Measurements from ENCODE around the gene SLC2A9.
"Not testable (repeated sequence)": the region's sequence is repeated elsewhere in the genome, so short reads cannot be mapped to it uniquely, and the experiment has no call there.

Gene SLC2A9

DNA sequence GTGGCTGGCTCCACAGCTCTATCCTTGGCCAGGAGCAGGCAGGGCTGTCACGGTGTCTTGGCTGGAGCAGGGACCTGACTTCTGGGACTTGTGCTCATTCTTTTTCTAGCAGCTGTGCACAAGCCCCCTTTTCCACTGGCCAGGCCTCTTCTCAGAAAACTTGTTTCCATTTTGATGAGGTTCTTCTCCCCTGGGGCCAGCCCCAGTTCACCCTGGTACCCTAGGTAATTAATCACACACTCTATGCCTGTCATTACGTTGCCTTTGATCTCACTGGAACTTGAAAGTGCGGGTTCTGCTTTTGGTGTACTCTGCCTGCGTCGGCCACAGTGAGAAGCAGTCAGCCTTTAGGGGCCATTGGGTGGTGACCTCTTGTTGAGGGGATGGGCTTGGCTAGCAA is 213.2 kb downstream of the SLC2A9 start:
- DNase-seq = no peak

DNA sequence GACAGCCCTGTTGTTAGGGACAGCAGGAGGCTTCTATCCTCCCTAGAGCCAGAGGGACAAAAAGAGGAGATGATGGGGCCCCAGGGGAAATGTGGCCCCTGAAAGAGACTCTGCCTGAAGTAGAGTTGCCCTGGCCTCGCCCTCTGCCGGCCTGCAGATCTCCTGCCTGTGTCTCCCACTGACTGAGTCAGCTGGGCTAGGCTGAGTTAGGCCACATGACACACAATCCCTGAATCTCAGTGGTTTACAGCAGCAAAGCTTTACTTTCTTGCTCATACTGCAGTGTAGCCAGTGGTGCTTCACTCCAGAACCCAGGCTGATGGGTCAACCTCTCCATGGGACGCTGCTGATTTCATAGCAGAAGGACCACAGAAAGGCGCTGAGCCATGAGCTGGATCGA is 216.4 kb downstream of the SLC2A9 start:
- DNase-seq = no peak

- DNase-seq = no peak
Observed at GRCh38 chr4:9800848-9801247, 220.4 kb downstream of the SLC2A9 start.

GRCh38 chr4:9796641-9797040 is 224.7 kb downstream of the SLC2A9 start:
- not testable (repeated sequence) for DNase-seq

DNA sequence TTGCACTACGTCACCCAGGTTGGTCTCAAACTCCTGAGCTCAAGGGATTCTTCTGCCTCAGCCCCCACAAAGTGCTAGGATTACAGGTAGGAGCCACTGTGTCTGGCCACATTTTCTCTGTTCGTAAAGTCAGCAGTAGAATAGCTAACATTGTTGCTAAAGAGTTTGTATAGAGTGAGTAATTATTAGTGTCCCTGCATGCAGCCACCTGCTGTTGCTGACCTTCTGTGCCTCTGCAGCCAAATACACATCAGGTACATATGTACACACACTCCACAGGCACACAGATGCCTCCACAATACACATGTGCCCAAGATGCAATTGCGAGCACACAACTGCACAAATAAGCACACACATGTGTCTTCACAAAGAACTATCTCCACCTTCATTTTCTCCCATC is 228.9 kb downstream of the SLC2A9 start:
- no peak for DNase-seq

DNA sequence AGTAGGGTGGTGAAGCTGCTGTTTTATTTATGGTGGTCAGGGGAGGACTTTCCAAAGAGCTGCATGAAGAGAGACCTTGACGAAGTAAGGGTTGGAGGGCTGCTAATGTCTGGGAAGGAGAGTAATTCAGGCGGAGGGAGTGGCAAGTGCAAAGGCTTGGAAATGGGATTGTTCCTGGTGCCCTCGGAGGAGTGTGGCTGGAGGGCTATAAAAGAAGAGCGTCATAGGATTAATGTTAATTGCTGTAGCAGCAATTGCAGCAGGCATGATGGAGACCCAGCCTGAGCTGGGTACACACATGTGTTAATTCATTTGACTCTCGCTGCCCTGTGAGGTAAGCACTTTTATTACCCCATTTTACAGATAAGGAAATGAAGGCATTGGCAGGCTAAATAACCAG is 235.4 kb downstream of the SLC2A9 start:
- DNase-seq = not testable (repeated sequence)

DNA sequence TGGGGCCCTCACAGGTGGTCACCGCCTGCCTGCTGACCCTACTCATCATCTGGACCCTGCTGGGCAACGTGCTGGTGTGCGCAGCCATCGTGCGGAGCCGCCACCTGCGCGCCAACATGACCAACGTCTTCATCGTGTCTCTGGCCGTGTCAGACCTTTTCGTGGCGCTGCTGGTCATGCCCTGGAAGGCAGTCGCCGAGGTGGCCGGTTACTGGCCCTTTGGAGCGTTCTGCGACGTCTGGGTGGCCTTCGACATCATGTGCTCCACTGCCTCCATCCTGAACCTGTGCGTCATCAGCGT is 239.2 kb downstream of the SLC2A9 start:
- DNase-seq = no peak

GRCh38 chr4:9781343-9782135 is 239.8 kb downstream of the SLC2A9 start, which contains the start of gene DRD5:
Gene DRD5 (plus strand): TSS chr4:9781634. CDS start chr4:9782030, 396 bp downstream.
- DNase-seq = no peak

All from hematopoietic multipotent progenitor cell treated with erythropoietin and hydrocortisone succinate and interleukin-3 and kit ligand, for 6 days (in vitro differentiated cells).